CD4-positive, CD25-positive, alpha-beta regulatory T cell (primary cell): ENCODE measurements around the gene GRM2. TPM values are rescaled to one million over a fixed set of nuclear protein-coding genes. Genes with fewer than 3 reads are reported as not detected.
A peak's percentile ranks its signal among the peaks of the same experiment; 100 is the strongest.
"Not testable (repeated sequence)": the region's sequence is repeated elsewhere in the genome, so short reads cannot be mapped to it uniquely, and the experiment has no call there.

Experiments
- ATAC-seq, 2 donors: fragments of 150-1000 bp; cut with Tn5 transposase; one replicate each; pipeline ENCODE4 v1.10.0; 2021; ENCODE audit warnings: low read depth in 2 of 2, moderate number of reproducible peaks in 2 of 2, moderate library complexity in 1 of 2
- DNase-seq, 3 donors: peaks; one replicate each; pipeline versions ENCODE4 v3.0.0 to v3.0.0-alpha.2; 2012 to 2022; ENCODE audit warnings: mixed read lengths in 1 of 3
- H3K27ac ChIP-seq: one replicate; pipeline ENCODE4 v1.7.0; 2013; ENCODE audit warnings: mild to moderate bottlenecking, low read length; ENCODE audit not compliant: insufficient read depth, poor library complexity, severe bottlenecking
- H3K27me3 ChIP-seq: one replicate; pipeline ENCODE4 v1.7.0; 2013; ENCODE audit warnings: low read length; ENCODE audit not compliant: control insufficient read depth, insufficient read depth
- H3K36me3 ChIP-seq: one replicate; pipeline ENCODE4 v1.7.0; 2013; ENCODE audit warnings: mild to moderate bottlenecking, low read length, moderate library complexity; ENCODE audit not compliant: control insufficient read depth, insufficient read depth
- H3K4me1 ChIP-seq: 2 replicates; pipeline ENCODE4 v1.7.0; 2013; ENCODE audit warnings: mild to moderate bottlenecking, low read length; ENCODE audit not compliant: insufficient read depth, control insufficient read depth, poor library complexity, severe bottlenecking
- H3K4me3 ChIP-seq: one replicate; pipeline ENCODE4 v1.7.0; 2013; ENCODE audit warnings: low read depth, mild to moderate bottlenecking, low read length, moderate library complexity
- H3K9me3 ChIP-seq, 2 experiments: 1 replicate in 1 of 2; 2 replicates in 1 of 2; pipeline ENCODE4 v1.7.0; 2013; ENCODE audit warnings: low read length in 2 of 2, mild to moderate bottlenecking in 1 of 2, moderate library complexity in 1 of 2; ENCODE audit not compliant: control insufficient read depth in 2 of 2
- H3K27ac Mint-ChIP-seq, 3 donors: one replicate each; pipeline ENCODE4 v1.8.0; 2020 to 2022; ENCODE audit warnings: mild to moderate bottlenecking in 3 of 3, mixed read lengths in 3 of 3, moderate library complexity in 2 of 3
- H3K27me3 Mint-ChIP-seq: one replicate; pipeline ENCODE4 v1.8.0; 2022; ENCODE audit warnings: mild to moderate bottlenecking, mixed read lengths
- H3K36me3 Mint-ChIP-seq: one replicate; pipeline ENCODE4 v1.8.0; 2020; ENCODE audit warnings: mixed read lengths
- H3K4me1 Mint-ChIP-seq, 4 donors: one replicate each; pipeline ENCODE4 v1.8.0; 2020 to 2022; ENCODE audit warnings: mixed read lengths in 4 of 4, mild to moderate bottlenecking in 1 of 4
- H3K4me3 Mint-ChIP-seq, 4 donors: one replicate each; pipeline ENCODE4 v1.8.0; 2020 to 2022; ENCODE audit warnings: mild to moderate bottlenecking in 4 of 4, mixed read lengths in 4 of 4, moderate library complexity in 3 of 4
- H3K9me3 Mint-ChIP-seq, 7 donors: one replicate each; pipeline ENCODE4 v1.8.0; 2020 to 2022; ENCODE audit warnings: mixed read lengths in 7 of 7, mild to moderate bottlenecking in 3 of 7, moderate library complexity in 2 of 7
- polyA plus RNA-seq, 4 donors: library from polyadenylated mRNA; unstranded; fragments of 300-500 nt; fragmentation: Illumina TruSeq; gene quantifications; one replicate each; pipeline ENCODE4 v1.2.3, GENCODE V29; 2021
- total RNA-seq: library from RNA; stranded (reverse); gene quantifications from one replicate; pipeline ENCODE4 v1.2.3, GENCODE V29; 2022

Gene GRM2
- total and polyA plus RNA-seq, 5 donors from 2014 or later = 0.29 to 3.0 TPM; not detected in 3

- Mint-ChIP-seq H3K9me3 (no peaks in the 10 kb centered on the region), H3K27me3 (peaks cover 25% of the 10 kb centered on the region)
- no peak for ATAC-seq
Measured at GRCh38 chr3:51735950-51736349, 29.1 kb downstream of the GRM2 start.

GRCh38 chr3:51739110-51739509 is 32.2 kb downstream of the GRM2 start:
- no peaks in the 10 kb centered on the region for H3K9me3 ChIP-seq
- Mint-ChIP-seq H3K27me3 (peaks cover 31% of the 10 kb centered on the region), H3K4me1 (peaks cover 0 to 16% (median 8%) of the 10 kb centered on the region in 4 donors), H3K36me3 (no peaks in the 10 kb centered on the region), H3K4me3 (no peak overlapping the region), H3K9me3 (no peaks in the 10 kb centered on the region), H3K27ac (no peak overlapping the region)
- peaks cover 7% of the 10 kb centered on the region for H3K4me1 ChIP-seq
- H3K4me3 ChIP-seq = no peak overlapping the region
- ATAC-seq (no peak), DNase-seq (no peak)
- no peak overlapping the region for H3K27ac ChIP-seq
- H3K27me3 ChIP-seq = no peaks in the 10 kb centered on the region
- H3K36me3 ChIP-seq = no peaks in the 10 kb centered on the region

More at GRCh38 chr3:51735950-51736349, 29.1 kb downstream of the GRM2 start:
- Mint-ChIP-seq H3K27ac (peak overlapping the region in 1 of 3 donors; percentile 6), H3K36me3 (no peaks in the 10 kb centered on the region), H3K4me3 (no peak overlapping the region), H3K4me1 (peaks cover 0 to 14% (median 8%) of the 10 kb centered on the region in 4 donors)
- H3K9me3 ChIP-seq = no peaks in the 10 kb centered on the region
- no peak overlapping the region for H3K4me3 ChIP-seq
- H3K27me3 ChIP-seq = no peaks in the 10 kb centered on the region
- peaks cover 7% of the 10 kb centered on the region for H3K4me1 ChIP-seq
- no peak for DNase-seq
- no peaks in the 10 kb centered on the region for H3K36me3 ChIP-seq
- H3K27ac ChIP-seq = no peak overlapping the region

- peaks cover 23% of the 10 kb centered on the region for H3K27me3 Mint-ChIP-seq
- not testable (repeated sequence) for H3K9me3 Mint-ChIP-seq, H3K27ac Mint-ChIP-seq, H3K4me3 ChIP-seq, H3K4me3 Mint-ChIP-seq, H3K4me1 Mint-ChIP-seq, H3K27me3 ChIP-seq, H3K36me3 Mint-ChIP-seq, DNase-seq, ATAC-seq, H3K36me3 ChIP-seq, H3K27ac ChIP-seq, H3K4me1 ChIP-seq, H3K9me3 ChIP-seq
Measured at GRCh38 chr3:51742320-51742719, 35.5 kb downstream of the GRM2 start.

- H3K27me3 ChIP-seq, H3K27ac ChIP-seq, H3K36me3 Mint-ChIP-seq, H3K4me3 Mint-ChIP-seq, H3K4me1 ChIP-seq, H3K4me3 ChIP-seq, ATAC-seq, DNase-seq, H3K9me3 Mint-ChIP-seq, H3K27ac Mint-ChIP-seq, H3K9me3 ChIP-seq, H3K36me3 ChIP-seq, H3K4me1 Mint-ChIP-seq: not testable (repeated sequence)
- peaks cover 20% of the 10 kb centered on the region for H3K27me3 Mint-ChIP-seq
Measured at GRCh38 chr3:51742978-51743377, 36.1 kb downstream of the GRM2 start.

- DNase-seq = no peak
- Mint-ChIP-seq H3K4me1 (peaks cover 4 to 18% (median 9%) of the 10 kb centered on the region in 4 donors), H3K36me3 (no peaks in the 10 kb centered on the region), H3K4me3 (no peak overlapping the region), H3K27ac (no peak overlapping the region), H3K27me3 (peaks cover 9% of the 10 kb centered on the region), H3K9me3 (peaks cover 0 to 4% (median 0%) of the 10 kb centered on the region in 7 donors)
- no peak for ATAC-seq
- Histone ChIP-seq H3K36me3 (no peaks in the 10 kb centered on the region), H3K27ac (no peak overlapping the region), H3K27me3 (no peaks in the 10 kb centered on the region), H3K4me1 (no peaks in the 10 kb centered on the region), H3K9me3 (no peaks in the 10 kb centered on the region), H3K4me3 (no peak overlapping the region)
Measured at GRCh38 chr3:51747840-51748239, 41.0 kb downstream of the GRM2 start.

DNA sequence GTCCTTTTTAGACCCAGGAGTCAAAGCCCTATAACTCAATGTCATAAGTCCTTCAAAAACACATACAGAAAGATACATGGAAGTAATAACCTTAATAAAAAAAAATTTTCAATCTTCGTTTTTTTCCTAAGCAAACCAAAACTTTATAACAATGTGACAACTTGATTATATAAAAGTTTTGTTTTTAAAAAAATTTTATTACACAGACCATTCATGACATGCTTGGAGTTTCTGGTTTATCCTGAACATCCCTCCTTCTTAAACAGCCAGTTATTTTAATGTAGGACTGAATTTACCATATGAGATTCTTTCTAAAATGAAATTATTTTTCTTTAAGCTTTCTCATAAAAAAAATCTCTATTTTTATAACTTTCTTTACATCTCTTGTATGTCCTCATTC is 41.5 kb downstream of the GRM2 start:
- Histone ChIP-seq H3K27ac (no peak overlapping the region), H3K9me3 (no peaks in the 10 kb centered on the region), H3K27me3 (no peaks in the 10 kb centered on the region), H3K36me3 (no peaks in the 10 kb centered on the region), H3K4me3 (no peak overlapping the region), H3K4me1 (no peaks in the 10 kb centered on the region)
- no peak for DNase-seq
- no peak overlapping the region for H3K4me3 Mint-ChIP-seq
- peaks cover 4 to 15% (median 7%) of the 10 kb centered on the region in 4 donors for H3K4me1 Mint-ChIP-seq
- peaks cover 0 to 4% (median 0%) of the 10 kb centered on the region in 7 donors for H3K9me3 Mint-ChIP-seq
- no peak overlapping the region for H3K27ac Mint-ChIP-seq
- H3K36me3 Mint-ChIP-seq = no peaks in the 10 kb centered on the region
- no peak for ATAC-seq
- H3K27me3 Mint-ChIP-seq = peaks cover 10% of the 10 kb centered on the region

DNA sequence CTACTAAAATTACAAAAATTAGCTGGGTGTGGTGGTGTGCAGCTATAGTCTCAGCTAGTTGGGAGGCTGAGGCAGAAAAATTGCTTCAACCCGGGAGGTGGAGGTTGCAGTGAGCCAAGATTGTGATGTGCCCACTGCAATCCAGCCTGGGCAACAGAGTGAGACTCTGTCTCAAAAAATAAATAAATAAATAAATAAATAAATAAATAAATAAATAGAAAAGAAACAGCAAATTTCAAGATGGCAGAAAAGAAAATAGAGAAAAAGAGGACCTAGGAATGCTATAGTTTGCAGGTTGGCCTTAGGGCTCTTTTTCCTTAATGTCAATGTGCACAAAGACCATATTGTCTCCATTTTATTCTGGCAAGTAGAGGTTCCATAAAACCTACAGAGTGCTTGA is 44.0 kb downstream of the GRM2 start:
- no peaks in the 10 kb centered on the region for H3K9me3 ChIP-seq
- H3K4me1 ChIP-seq = no peaks in the 10 kb centered on the region
- peaks cover 26% of the 10 kb centered on the region for H3K27me3 Mint-ChIP-seq
- H3K36me3 ChIP-seq = no peaks in the 10 kb centered on the region
- no peak overlapping the region for H3K27ac ChIP-seq
- H3K4me1 Mint-ChIP-seq = peaks cover 4 to 14% (median 7%) of the 10 kb centered on the region in 4 donors
- no peak for ATAC-seq
- H3K27me3 ChIP-seq = peaks cover 3% of the 10 kb centered on the region
- no peak for DNase-seq
- H3K9me3 Mint-ChIP-seq = peaks cover 0 to 7% (median 2%) of the 10 kb centered on the region in 7 donors
- no peak overlapping the region for H3K27ac Mint-ChIP-seq
- no peak overlapping the region for H3K4me3 ChIP-seq
- no peak overlapping the region for H3K4me3 Mint-ChIP-seq
- H3K36me3 Mint-ChIP-seq = no peaks in the 10 kb centered on the region

DNA sequence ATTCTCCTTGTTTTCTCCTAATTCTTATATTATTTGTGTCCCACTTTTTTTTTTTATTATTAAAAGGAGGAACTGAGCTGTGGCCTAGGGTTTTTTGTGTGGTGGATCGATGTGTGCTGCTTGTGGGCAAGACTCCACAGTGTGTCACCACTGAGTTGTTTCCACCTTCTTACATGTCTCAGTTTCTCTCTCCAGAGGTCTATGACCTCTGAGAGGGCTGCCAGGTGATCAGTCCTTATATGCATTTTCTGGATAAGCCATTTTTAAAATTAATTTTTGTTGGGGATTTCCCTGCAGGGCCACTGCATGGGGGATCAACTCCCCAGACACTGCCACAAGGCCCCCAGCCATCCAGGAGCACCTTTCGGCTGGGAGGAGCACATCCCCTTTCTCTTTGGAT is 44.4 kb downstream of the GRM2 start:
- Mint-ChIP-seq H3K4me3 (no peak overlapping the region), H3K4me1 (peaks cover 4 to 14% (median 7%) of the 10 kb centered on the region in 4 donors), H3K9me3 (peaks cover 2 to 11% (median 4%) of the 10 kb centered on the region in 7 donors), H3K27me3 (peaks cover 29% of the 10 kb centered on the region), H3K36me3 (no peaks in the 10 kb centered on the region), H3K27ac (no peak overlapping the region)
- DNase-seq = no peak
- no peak overlapping the region for H3K27ac ChIP-seq
- H3K36me3 ChIP-seq = no peaks in the 10 kb centered on the region
- H3K27me3 ChIP-seq = peaks cover 3% of the 10 kb centered on the region
- H3K9me3 ChIP-seq = no peaks in the 10 kb centered on the region
- ATAC-seq = no peak
- H3K4me3 ChIP-seq = no peak overlapping the region
- H3K4me1 ChIP-seq = no peaks in the 10 kb centered on the region
